HG03342 (cell line): ENCODE data around the gene BPGM.

ENCODE experiments used
- ATAC-seq: cut with Tn5 transposase; IDR thresholded peaks from one replicate; pipeline ENCODE4 v1.9.1; 2021; ENCODE audit warnings: mild to moderate bottlenecking, moderate library complexity; ENCODE audit not compliant: unreplicated experiment

BPGM gene

DNA sequence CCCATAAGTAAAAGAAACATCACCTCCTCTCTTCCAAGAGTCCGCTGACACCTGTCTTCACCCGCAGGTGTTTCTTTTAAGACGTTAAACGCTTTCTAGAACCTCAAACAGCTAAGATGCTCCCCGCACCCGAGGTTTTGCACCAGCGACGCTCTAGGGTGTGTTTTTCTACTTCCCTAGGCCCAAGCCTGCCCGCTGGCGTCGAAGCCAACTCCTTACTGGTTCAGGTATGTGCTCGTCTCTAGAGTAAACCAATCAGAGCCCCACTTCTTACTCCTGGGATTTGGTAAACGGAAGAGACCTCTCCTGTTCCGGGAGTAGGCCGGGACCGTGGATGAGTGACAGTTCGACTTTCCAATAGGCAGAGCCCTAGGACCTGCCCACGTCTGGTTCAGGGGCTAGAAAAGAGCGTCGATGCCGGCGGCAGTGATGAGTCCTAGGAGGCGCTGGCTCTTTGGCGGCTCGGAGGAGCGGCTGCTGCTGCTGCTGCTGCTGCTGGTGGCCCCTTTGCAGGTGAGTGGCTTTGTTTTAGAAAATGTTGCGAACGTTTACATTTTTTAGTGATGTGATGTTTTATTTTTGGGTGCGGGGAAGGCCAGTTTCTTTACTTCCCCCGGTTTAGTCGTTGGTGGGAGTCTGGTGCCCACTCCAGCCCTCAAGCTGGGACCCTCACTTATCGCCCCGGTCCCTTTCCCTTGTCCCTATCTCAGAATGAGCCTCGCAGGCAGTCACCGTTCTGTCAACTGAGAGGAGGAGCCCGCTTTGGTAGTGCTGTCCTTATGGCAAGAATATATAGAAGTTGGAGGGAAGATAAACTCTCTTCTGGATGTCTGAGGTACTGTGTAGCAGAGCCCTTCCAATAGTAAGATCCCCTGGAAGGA, at the start of gene BPGM:
Gene BPGM, plus strand, starts transcription at position 429 of the 881 bp plus-strand sequence. CDS start 14,655 bp downstream, outside the sequence.
- ATAC-seq, result peak; percentile 98

- no peak for ATAC-seq
Measured at GRCh38 chr7:134599371-134599770, 47.3 kb upstream of the BPGM start.

- ATAC-seq, result no peak
Measured at GRCh38 chr7:134601459-134601858, 45.2 kb upstream of the BPGM start.

DNA sequence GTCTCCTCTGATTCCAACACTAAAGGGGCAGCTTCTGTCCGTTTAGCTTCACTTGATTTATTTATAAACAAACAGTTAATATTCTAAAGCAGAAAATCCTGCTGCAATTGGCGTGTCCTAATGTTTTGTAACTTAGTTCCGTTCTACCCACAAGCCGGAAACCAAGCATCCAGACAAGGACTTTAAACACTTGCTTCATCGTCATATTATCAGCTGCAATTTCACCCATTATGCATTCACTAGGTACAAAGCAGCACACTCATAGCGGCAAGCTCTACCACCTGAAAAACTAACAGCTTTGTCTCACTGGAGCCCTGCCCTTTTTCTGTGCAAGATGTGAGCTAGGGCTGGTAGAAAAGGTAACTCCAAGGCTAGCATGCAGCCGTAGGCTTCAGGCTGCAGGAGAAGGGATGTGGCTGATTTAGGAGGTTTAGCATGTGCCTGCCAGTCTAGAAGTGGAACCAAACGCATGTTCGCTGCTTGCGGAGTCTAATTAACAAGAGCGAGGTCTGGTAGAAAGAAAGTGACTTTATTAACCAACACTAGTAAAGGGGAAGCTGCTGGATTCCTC, 43.7 kb upstream of the BPGM start:
- ATAC-seq, result no peak

GRCh38 chr7:134605978-134606923, 40.4 kb upstream of the BPGM start:
- peak; percentile 83 for ATAC-seq

GRCh38 chr7:134611611-134612151, 35.0 kb upstream of the BPGM start:
- ATAC-seq, result no peak

DNA sequence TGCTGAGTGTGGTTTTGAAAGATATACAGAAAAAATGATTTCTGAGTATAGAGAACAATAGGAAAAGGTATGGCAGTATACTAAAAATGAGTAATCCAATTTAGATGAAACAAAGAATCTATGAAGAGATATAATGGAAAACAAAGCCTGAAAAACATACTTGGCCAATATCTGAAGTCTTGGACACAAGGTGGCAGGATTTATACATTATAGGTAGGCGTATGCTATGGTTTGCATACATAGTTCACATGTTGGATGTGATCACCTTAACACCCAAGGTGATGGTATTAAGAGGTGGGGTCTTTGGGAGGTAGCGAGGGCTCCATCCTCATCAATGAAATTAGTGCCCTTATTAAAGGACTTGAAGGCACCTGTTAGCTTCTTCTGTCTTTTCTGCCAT, 34.5 kb upstream of the BPGM start:
- no peak for ATAC-seq

DNA sequence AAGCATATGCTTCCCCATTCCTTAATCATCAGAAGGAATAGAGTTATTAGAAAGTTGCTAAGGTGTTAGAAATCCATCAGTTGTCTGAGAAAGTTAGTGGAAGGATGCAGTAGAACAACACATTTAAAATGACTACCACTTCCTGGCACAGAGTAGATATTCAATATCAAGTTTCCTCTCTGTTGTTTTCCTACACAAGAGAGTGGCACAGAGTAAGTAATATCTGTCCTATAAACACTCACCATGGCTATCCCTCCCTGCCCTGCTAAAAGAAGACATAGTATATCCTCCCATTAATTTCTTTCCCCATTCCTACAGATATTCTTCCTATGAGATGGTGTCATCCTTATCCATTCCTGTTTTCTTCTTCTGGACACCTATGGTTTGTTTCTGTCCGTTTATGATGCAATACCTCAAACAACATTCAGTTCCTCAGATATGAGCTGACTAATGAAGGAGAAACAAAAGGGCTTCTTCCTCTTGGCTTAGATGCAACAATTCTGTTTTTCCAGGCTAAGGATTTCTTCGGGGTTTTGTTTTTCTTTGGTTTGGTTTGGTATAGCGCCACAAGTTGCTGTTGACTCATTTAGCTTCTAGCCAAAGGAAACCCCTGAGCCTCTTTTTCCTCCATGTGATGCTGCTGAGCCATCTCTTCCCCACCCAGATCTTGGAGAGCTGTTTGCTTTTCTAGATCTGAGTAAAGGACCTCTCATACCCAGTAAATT, 32.9 kb upstream of the BPGM start:
- no peak for ATAC-seq

- no peak for ATAC-seq
Measured at GRCh38 chr7:134616611-134617010, 30.0 kb upstream of the BPGM start.

- no peak for ATAC-seq
Measured at GRCh38 chr7:134618756-134619530, 27.7 kb upstream of the BPGM start.

DNA sequence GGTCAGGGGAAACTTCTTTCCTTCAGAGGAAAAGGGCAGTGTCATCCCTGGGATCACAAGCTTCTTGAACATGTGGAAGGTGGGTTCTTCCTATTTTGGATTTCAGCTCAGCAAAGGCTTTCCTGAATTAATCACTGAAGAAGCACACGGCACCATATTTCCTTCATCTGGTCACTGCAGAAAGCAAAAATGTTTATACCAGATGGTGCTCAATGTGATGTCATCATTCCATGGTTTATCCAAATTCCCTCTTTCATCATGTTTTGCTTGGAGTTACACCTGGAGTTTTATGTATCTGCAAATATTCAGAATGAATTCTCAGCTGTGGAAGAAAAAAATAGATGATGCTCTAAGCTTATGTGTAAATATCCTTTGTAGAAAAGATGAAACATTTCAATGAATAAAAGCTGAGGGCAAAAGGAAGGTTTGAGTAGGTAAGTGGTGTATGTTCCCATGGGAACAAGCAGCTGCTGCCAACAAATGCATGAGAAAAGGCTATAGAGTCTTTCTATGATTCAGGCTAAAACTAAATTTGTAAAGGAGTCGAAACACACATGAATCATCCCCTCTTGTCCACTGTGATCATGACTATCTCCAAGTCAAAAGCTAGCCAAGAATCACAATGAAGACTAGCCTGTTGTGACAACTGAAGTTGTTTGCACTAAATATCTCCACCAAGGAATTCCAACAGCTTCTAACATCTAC, 26.9 kb upstream of the BPGM start:
- no peak for ATAC-seq

- no peak for ATAC-seq
Measured at GRCh38 chr7:134622303-134622995, 24.2 kb upstream of the BPGM start.

- no peak for ATAC-seq
Measured at GRCh38 chr7:134623193-134623592, 23.5 kb upstream of the BPGM start.

DNA sequence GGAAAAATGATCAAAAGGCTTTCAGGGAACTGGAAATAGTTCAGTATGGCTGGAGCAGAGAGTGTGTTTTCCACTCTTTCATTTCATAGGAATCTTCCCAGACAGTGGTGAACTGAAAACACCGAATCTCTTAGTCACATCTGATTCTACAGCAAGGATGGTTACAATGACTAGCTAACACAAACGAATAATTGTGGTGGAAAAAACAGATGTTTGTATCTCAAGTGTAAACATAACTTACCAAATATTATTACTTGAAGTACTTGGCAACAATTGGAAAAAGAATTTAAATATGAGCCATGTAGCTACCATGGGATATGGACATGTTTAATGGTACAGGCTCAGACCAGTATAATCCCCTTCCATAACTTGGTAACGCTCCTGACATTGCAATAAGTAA, 21.1 kb upstream of the BPGM start:
- no peak for ATAC-seq

DNA sequence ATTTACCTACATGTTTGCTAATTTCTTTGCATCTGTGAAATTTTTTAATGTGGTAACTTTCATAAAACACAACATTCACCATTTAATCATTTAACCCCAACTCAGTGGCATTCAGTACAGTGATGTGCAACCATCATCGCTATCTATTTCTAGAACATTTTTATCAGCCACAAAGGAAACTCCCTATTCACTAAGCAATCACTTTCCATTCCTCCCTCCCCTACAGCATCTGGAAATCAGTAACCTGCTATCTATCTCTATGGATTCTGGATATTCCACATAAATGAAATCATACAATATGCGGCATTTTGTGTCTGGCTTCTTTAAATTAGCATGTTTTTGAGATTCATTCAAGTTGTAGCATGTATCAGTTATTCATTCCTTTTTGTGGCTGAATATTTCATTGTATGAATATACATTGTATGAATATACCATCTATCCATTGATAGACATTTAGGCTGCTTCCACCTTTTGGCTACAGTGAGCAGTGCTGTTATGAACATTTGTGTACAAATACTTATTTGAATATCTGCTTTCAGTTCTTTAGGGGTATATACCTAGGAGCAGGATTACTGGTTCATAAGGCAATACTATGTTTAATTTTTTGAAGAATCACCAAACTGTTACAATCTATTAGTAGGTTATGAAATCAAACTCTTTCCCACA, 19.4 kb upstream of the BPGM start:
- no peak for ATAC-seq

DNA sequence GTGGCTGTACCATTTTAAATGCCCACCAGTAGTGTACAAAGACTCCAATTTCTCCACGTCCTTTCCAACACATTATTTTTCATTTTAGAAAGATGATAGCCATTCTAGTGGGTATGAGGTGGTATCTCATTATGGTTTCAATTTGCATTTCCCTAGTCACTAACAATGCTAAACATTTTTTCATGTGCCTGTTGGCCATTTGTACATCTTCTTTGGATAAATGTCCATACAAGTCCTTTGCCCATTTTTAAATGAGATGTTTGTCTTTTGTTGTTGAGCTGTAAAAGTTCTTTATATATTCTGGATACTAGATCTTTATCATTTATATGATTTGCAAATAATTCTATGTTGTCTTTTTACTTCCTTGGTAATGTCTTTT, 18.9 kb upstream of the BPGM start:
- ATAC-seq, result no peak

GRCh38 chr7:134629445-134629844, 17.2 kb upstream of the BPGM start:
- ATAC-seq, result no peak

- no peak for ATAC-seq
Measured at GRCh38 chr7:134630237-134630636, 16.4 kb upstream of the BPGM start.
